Suprapubic skin (tissue), 4 donors: Measurements from ENCODE around the gene ZNF534. TPM values are rescaled to one million over a fixed set of nuclear protein-coding genes. Genes with fewer than 3 reads are reported as not detected.

Source experiments
- DNase-seq, 2 donors: peaks; one replicate each; pipeline ENCODE4 v3.0.0-alpha.2; 2019; ENCODE audit warnings: low spot score in 2 of 2
- H3K27ac ChIP-seq: fragments of 200-600 bp; sonication (generic); one replicate; pipeline ENCODE4 v1.5.1; 2019
- H3K27me3 ChIP-seq: fragments of 200-600 bp; sonication (generic); one replicate; pipeline ENCODE4 v1.5.1; 2019
- H3K36me3 ChIP-seq: fragments of 200-600 bp; sonication (generic); one replicate; pipeline ENCODE4 v1.5.1; 2019
- H3K4me1 ChIP-seq: fragments of 200-600 bp; sonication (generic); one replicate; pipeline ENCODE4 v1.5.1; 2019
- H3K4me3 ChIP-seq: fragments of 200-600 bp; sonication (generic); one replicate; pipeline ENCODE4 v1.5.1; 2019; ENCODE audit warnings: mild to moderate bottlenecking
- H3K9me3 ChIP-seq: fragments of 200-600 bp; sonication (generic); one replicate; pipeline ENCODE4 v1.5.1; 2019
- EP300 ChIP-seq: sonication (generic); formaldehyde crosslinking; IDR thresholded peaks from one replicate; pipeline ENCODE4 v1.6.1; 2017; ENCODE audit warnings: antibody characterized with exemption
- POLR2A ChIP-seq, 2 donors: fragments of 450-650 bp; IDR thresholded peaks; one replicate each; pipeline ENCODE4 v1.6.1; 2017; ENCODE audit warnings: antibody characterized with exemption in 2 of 2, mild to moderate bottlenecking in 2 of 2, moderate library complexity in 2 of 2
- POLR2AphosphoS5 ChIP-seq, 3 donors: sonication (generic); formaldehyde crosslinking; IDR thresholded peaks; one replicate each; pipeline ENCODE4 v1.6.1; 2017; ENCODE audit warnings: antibody characterized with exemption in 3 of 3
- WGBS: methylation state at CpG from one replicate; pipeline ENCODE4 v1.1.5; 2018; 5-methylcytosine and 5-hydroxymethylcytosine counted together
- total RNA-seq, 4 donors: library from RNA; depleted of rRNA; stranded (reverse); fragments of >200 nt; gene quantifications; one replicate each; pipeline ENCODE4 v1.1.0, GENCODE V29; 2016
- TF ChIP-seq, protein P1 (sequence below), 2 donors: fragments of 200-600 bp in 1 of 2; fragments of 450-650 bp in 1 of 2; sonication (generic) in 1 of 2; IDR thresholded peaks; one replicate each; pipeline ENCODE4 v1.5.1; 2016 to 2019; ENCODE audit warnings: antibody characterized with exemption in 2 of 2, mild to moderate bottlenecking in 1 of 2, moderate library complexity in 1 of 2

The ZNF534 gene
- total RNA-seq, 4 donors from 2014 or later, result 0.30 TPM; not detected in 3

- peaks cover 39% of the 10 kb centered on the region for H3K36me3 ChIP-seq
- 93% methylated on average over 5 of the region's 5 CpGs for WGBS
- no peak overlapping the region for H3K4me3 ChIP-seq
- H3K4me1 ChIP-seq, result no peaks in the 10 kb centered on the region
- peaks cover 79% of the 10 kb centered on the region for H3K9me3 ChIP-seq
- no peak overlapping the region for H3K27ac ChIP-seq
- DNase-seq, result no peak
- no peaks in the 10 kb centered on the region for H3K27me3 ChIP-seq
- no peak for TF ChIP-seq POLR2A (IDR thresholded peaks at IDR 0.05)
- no peak for TF ChIP-seq EP300
- TF ChIP-seq, protein P1, sequence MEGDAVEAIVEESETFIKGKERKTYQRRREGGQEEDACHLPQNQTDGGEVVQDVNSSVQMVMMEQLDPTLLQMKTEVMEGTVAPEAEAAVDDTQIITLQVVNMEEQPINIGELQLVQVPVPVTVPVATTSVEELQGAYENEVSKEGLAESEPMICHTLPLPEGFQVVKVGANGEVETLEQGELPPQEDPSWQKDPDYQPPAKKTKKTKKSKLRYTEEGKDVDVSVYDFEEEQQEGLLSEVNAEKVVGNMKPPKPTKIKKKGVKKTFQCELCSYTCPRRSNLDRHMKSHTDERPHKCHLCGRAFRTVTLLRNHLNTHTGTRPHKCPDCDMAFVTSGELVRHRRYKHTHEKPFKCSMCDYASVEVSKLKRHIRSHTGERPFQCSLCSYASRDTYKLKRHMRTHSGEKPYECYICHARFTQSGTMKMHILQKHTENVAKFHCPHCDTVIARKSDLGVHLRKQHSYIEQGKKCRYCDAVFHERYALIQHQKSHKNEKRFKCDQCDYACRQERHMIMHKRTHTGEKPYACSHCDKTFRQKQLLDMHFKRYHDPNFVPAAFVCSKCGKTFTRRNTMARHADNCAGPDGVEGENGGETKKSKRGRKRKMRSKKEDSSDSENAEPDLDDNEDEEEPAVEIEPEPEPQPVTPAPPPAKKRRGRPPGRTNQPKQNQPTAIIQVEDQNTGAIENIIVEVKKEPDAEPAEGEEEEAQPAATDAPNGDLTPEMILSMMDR (IDR thresholded peaks at IDR 0.05), result no peak
These were observed 13.2 kb upstream of the ZNF534 start for GRCh38 chr19:52415711-52416110.

- Histone ChIP-seq H3K4me1 (no peaks in the 10 kb centered on the region), H3K27me3 (no peaks in the 10 kb centered on the region), H3K36me3 (no peaks in the 10 kb centered on the region), H3K4me3 (no peak overlapping the region), H3K9me3 (peaks cover 15% of the 10 kb centered on the region), H3K27ac (no peak overlapping the region)
- TF ChIP-seq EP300, result no peak
- TF ChIP-seq, protein P1 (IDR thresholded peaks at IDR 0.05), result no peak
- TF ChIP-seq POLR2A (IDR thresholded peaks at IDR 0.05), result no peak
- TF ChIP-seq POLR2AphosphoS5 (IDR thresholded peaks at IDR 0.05), result no peak
- DNase-seq, result no peak
- WGBS, result 86% methylated on average over 3 of the region's 3 CpGs
These were observed 13.2 kb downstream of the ZNF534 start for GRCh38 chr19:52442179-52442578.

DNA sequence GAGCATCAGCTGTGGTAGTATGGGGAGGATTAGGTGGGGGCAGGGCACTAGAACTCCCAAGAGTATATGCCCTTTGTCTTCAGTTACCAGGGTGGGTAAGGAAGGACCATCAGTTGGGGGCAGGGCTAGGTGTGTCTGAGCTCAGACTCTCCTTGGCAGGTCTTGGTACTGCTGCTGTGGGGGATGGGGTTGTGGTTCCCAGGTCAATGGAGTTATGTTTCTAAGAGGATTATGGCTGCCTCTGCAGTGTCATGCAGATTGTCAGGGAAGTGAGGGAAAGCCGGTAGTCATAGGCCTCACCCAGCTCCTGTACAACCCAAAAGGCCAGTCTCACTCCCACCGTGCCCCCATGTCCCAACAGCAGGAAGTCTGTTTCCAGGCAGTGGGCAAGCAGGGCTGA lies 15.6 kb downstream of the ZNF534 start:
- Histone ChIP-seq H3K4me3 (no peak overlapping the region), H3K9me3 (peaks cover 15% of the 10 kb centered on the region), H3K4me1 (no peaks in the 10 kb centered on the region), H3K27ac (no peak overlapping the region), H3K27me3 (no peaks in the 10 kb centered on the region), H3K36me3 (no peaks in the 10 kb centered on the region)
- TF ChIP-seq, protein P1 (IDR thresholded peaks at IDR 0.05), result no peak
- no peak for TF ChIP-seq POLR2A (IDR thresholded peaks at IDR 0.05)
- TF ChIP-seq EP300, result no peak
- no peak for TF ChIP-seq POLR2AphosphoS5 (IDR thresholded peaks at IDR 0.05)
- no peak for DNase-seq
- WGBS, result 100% methylated on average over 1 of the region's 2 CpGs

DNA sequence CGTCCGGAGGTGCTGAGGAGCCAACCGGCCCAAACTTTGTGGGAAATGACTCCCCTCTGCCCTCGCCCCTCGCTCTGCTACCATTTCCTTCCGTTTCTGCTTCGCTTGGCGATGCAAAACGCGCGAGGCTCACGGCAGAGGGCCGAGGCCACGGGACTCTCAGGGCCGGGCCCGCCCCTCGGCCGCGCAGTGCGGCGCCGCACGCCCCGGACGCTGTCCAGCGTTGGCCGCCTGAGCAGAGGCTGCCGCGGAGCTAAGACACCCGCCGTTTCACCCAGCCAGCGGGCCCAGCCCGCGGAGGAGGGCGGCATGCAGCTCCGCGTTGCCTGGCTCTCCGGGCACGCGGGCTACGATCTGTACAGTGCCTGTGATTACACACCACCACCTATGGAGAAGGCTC lies 22.3 kb downstream of the ZNF534 start:
- no peak for TF ChIP-seq EP300
- Histone ChIP-seq H3K27ac (no peak overlapping the region), H3K9me3 (peaks cover 38% of the 10 kb centered on the region), H3K4me1 (peaks cover 6% of the 10 kb centered on the region), H3K4me3 (no peak overlapping the region), H3K36me3 (peaks cover 1% of the 10 kb centered on the region), H3K27me3 (peaks cover 5% of the 10 kb centered on the region)
- no peak for DNase-seq
- WGBS, result 38% methylated on average over 17 of the region's 41 CpGs

DNA sequence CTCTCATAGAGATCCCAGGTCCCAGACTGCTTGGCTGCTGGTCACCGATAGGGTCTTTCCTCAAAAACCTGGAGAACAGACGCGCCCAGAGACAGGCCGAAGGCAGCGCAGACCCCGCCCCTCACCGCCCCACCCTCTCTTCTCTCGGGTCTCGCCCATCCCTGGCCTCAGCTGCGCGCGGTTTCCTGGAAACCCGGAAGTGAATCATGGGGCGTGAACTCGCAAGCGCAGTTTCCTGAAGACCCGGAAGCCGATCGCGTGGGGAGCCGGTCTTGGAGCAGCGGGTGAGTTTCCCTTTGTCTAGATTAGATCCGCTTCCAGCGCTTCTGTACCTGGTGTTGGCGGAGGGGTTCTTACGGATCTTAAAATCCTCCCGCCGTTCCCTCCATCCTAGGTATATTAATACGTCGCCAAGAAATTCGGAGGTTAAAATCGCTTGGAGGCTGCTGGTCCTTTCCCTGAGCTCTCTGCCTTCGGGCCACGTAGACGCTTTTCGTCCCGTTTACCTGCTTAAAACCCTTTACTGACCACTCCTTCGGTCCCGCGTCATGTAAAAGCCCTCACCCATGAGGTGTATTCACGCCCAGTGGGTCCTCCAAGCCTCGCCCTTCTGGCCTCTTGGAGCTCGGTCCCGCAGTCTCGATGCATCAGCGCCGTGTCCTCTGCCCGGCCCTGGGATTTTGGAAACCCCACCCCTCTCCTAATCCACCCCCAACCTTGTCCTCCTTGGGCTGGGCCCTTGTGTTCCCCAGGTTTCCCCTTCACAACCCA lies 24.6 kb downstream of the ZNF534 start, which contains the start of gene ZNF578:
Gene ZNF578 (plus strand): TSS at position 230 of the 771 bp plus-strand sequence. CDS start 48,293 bp downstream, outside the sequence.
- H3K9me3 ChIP-seq, result peaks cover 51% of the 10 kb centered on the region

DNA sequence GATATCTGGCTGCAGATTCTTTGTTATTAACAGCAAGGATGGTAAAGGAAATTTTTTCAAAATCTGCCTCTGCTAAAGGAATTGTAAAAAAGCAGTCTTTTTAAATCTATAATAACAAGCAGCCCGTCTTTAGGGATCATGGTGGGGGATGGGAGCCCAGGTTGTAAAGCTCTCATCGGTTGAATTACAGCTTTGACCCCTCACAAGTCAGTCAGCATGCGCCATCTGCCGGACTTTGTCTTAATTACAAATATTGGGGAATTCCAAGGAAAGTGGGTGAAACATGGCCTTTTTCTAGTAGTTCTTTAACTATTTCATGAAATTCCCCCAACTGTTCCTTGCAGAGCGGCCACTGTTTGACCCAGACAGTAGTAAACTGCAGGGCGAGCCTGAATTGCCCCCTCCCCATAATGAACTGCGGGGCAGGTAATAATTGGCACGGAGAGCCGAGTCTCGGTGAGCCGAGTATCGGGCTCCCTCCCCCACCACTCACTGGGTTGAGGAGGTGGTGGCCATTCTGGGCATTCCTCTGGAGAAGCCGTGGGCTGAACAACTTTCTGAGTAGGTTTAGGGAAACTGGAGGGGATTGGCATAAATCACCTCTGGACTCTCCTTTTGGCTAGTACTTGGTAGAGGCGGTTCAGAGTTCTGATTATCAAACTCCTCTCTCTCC lies 36.0 kb downstream of the ZNF534 start:
- 82% methylated on average over 9 of the region's 14 CpGs for WGBS
- Histone ChIP-seq H3K27ac (no peak overlapping the region), H3K4me3 (no peak overlapping the region), H3K4me1 (no peaks in the 10 kb centered on the region), H3K36me3 (peaks cover 10% of the 10 kb centered on the region), H3K9me3 (peaks cover 67% of the 10 kb centered on the region), H3K27me3 (no peaks in the 10 kb centered on the region)
- DNase-seq, result no peak
- TF ChIP-seq EP300, result no peak
- TF ChIP-seq POLR2A (IDR thresholded peaks at IDR 0.05), result no peak
- TF ChIP-seq, protein P1 (IDR thresholded peaks at IDR 0.05), result no peak
- no peak for TF ChIP-seq POLR2AphosphoS5 (IDR thresholded peaks at IDR 0.05)

More for the DNA sequence above, 24.6 kb downstream of the ZNF534 start, which contains the start of gene ZNF578:
- Histone ChIP-seq H3K27me3 (peaks cover 5% of the 10 kb centered on the region), H3K4me3 (peak within 1 kb of the TSS; percentile 55), H3K4me1 (peaks cover 6% of the 10 kb centered on the region), H3K27ac (no peak within 1 kb of the TSS), H3K36me3 (peaks cover 20% of the 10 kb centered on the region)
- peak; percentile 81 to 85 for DNase-seq
- no peak for TF ChIP-seq POLR2A (IDR thresholded peaks at IDR 0.05)
- TF ChIP-seq POLR2AphosphoS5 (IDR thresholded peaks at IDR 0.05), result peak in 1 of 3 donors; percentile 34
- WGBS, result 2% methylated on average over 44 of the region's 48 CpGs
